Thyroid gland (tissue), 4 donors: ENCODE data around the gene OTOR.

Source experiments
- POLR2A ChIP-seq, 2 donors: fragments of 450-650 bp; IDR thresholded peaks; one replicate each; pipeline ENCODE4 v1.6.1; 2017; ENCODE audit warnings: antibody characterized with exemption in 2 of 2, mild to moderate bottlenecking in 2 of 2, moderate library complexity in 1 of 2
- TF ChIP-seq, protein P1 (sequence below), 6 experiments: fragments of 200-600 bp in 3 of 6; fragments of 450-650 bp in 3 of 6; sonication (generic) in 3 of 6; IDR thresholded peaks; one replicate each; pipeline ENCODE4 v1.5.1; 2016 to 2019; ENCODE audit warnings: antibody characterized with exemption in 6 of 6, mild to moderate bottlenecking in 2 of 6, inconsistent platforms in 1 of 6, moderate library complexity in 1 of 6

DNA sequence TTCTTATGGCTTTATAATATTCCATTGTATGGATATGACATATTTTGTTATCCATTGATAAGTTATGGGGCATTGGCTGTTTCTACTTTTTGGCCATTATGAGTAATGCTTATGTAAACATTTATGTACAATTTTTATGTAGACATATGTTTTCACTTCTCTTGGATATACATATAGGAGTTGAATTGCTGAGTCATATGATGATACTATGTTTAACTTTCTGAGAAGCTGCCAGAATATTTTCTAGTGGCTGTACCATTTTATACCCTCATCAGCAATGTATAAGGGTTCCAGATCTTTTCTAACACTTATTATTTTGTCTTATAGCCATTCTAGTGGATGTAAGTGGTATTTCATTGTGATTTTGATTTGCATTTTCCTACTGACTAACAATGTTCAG, 23.1 kb downstream of the OTOR start:
- TF ChIP-seq, protein P1, sequence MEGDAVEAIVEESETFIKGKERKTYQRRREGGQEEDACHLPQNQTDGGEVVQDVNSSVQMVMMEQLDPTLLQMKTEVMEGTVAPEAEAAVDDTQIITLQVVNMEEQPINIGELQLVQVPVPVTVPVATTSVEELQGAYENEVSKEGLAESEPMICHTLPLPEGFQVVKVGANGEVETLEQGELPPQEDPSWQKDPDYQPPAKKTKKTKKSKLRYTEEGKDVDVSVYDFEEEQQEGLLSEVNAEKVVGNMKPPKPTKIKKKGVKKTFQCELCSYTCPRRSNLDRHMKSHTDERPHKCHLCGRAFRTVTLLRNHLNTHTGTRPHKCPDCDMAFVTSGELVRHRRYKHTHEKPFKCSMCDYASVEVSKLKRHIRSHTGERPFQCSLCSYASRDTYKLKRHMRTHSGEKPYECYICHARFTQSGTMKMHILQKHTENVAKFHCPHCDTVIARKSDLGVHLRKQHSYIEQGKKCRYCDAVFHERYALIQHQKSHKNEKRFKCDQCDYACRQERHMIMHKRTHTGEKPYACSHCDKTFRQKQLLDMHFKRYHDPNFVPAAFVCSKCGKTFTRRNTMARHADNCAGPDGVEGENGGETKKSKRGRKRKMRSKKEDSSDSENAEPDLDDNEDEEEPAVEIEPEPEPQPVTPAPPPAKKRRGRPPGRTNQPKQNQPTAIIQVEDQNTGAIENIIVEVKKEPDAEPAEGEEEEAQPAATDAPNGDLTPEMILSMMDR (IDR thresholded peaks at IDR 0.05), result no peak
- TF ChIP-seq POLR2A (IDR thresholded peaks at IDR 0.05), result no peak
